Measurements from ENCODE around the gene SPEM2.

Gene SPEM2

GRCh38 chr17:7393613-7394451, 31.6 kb upstream of the SPEM2 start:
- TF ChIP-seq, protein P1, sequence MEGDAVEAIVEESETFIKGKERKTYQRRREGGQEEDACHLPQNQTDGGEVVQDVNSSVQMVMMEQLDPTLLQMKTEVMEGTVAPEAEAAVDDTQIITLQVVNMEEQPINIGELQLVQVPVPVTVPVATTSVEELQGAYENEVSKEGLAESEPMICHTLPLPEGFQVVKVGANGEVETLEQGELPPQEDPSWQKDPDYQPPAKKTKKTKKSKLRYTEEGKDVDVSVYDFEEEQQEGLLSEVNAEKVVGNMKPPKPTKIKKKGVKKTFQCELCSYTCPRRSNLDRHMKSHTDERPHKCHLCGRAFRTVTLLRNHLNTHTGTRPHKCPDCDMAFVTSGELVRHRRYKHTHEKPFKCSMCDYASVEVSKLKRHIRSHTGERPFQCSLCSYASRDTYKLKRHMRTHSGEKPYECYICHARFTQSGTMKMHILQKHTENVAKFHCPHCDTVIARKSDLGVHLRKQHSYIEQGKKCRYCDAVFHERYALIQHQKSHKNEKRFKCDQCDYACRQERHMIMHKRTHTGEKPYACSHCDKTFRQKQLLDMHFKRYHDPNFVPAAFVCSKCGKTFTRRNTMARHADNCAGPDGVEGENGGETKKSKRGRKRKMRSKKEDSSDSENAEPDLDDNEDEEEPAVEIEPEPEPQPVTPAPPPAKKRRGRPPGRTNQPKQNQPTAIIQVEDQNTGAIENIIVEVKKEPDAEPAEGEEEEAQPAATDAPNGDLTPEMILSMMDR (conservative IDR thresholded peaks at IDR 0.05; ENCODE audit: low read length) = no peak
- peak overlapping the region; percentile 84 for H3K4me3 ChIP-seq (ENCODE audit: low read length)
- no peak for DNase-seq (ENCODE audit: low read depth)

GRCh38 chr17:7394452-7395191, 30.8 kb upstream of the SPEM2 start, which contains the start of gene PLSCR3:
TSS of gene PLSCR3 (minus strand) at chr17:7394525. CDS start at chr17:7394110, 415 bp downstream.
- TF ChIP-seq, protein P1 (conservative IDR thresholded peaks at IDR 0.05; ENCODE audit: low read length) = peak; percentile 42
- peak within 1 kb of the TSS; percentile 84 for H3K4me3 ChIP-seq (ENCODE audit: low read length)
- DNase-seq (ENCODE audit: low read depth) = peak; percentile 82

- TF ChIP-seq, protein P1 (conservative IDR thresholded peaks at IDR 0.05; ENCODE audit: low read length) = no peak
- DNase-seq (ENCODE audit: low read depth) = no peak
- no peak overlapping the region for H3K4me3 ChIP-seq (ENCODE audit: low read length)
Observed at GRCh38 chr17:7396147-7396546, 29.3 kb upstream of the SPEM2 start.

DNA sequence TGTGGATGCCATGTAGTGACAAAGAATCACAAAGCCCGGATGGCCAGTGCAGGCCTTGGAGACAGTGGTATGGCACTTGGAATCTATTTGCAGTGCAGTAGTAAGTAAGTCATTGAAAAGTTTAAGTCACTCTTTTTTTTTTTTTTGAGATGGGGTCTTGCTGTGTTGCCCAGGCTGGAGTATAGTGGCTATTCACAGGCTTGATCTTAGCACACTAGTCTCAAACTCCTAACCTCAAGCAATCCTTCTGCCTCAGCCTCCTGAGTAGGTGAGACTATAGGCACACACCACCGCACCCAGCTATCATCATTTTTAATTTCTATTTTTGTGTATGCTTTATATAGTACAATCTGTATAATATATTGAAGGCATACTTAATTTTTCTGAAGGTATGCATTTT, 26.8 kb upstream of the SPEM2 start:
- TF ChIP-seq, protein P1 (conservative IDR thresholded peaks at IDR 0.05; ENCODE audit: low read length) = no peak
- no peak overlapping the region for H3K4me3 ChIP-seq (ENCODE audit: low read length)
- DNase-seq (ENCODE audit: low read depth) = no peak

GRCh38 chr17:7403043-7403726, 22.2 kb upstream of the SPEM2 start:
- no peak for DNase-seq (ENCODE audit: low read depth)
- H3K4me3 ChIP-seq (ENCODE audit: low read length) = peak overlapping the region; percentile 79
- TF ChIP-seq, protein P1 (conservative IDR thresholded peaks at IDR 0.05; ENCODE audit: low read length) = no peak

DNA sequence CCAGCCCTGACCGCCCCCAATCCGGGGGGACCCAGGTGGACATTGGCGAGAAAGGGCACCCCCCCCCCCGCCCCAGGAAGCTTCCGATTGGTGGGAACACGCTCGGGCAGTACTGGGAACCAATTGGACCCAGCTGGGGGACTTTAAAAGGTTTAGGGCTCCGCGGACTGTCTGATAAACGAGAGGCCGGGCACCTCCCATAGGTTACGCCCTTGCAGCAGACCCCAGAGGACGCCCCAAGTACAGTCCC, 21.8 kb upstream of the SPEM2 start:
- TF ChIP-seq, protein P1 (conservative IDR thresholded peaks at IDR 0.05; ENCODE audit: low read length) = no peak
- no peak for DNase-seq (ENCODE audit: low read depth)
- H3K4me3 ChIP-seq (ENCODE audit: low read length) = peak overlapping the region; percentile 79
